B cell (primary cell): ENCODE data around the gene TMEM201. TPM values are rescaled to one million over a fixed set of nuclear protein-coding genes. Genes with fewer than 3 reads are reported as not detected.

Experiments used
- ATAC-seq: fragments of 200-7000 bp; cut with Tn5 transposase; one replicate; pipeline ENCODE4 v1.10.0; 2021; ENCODE audit warnings: low read depth, mild to moderate bottlenecking, moderate number of reproducible peaks, moderate library complexity
- CTCF ChIA-PET: fragments of 350-600 bp; sonication (Branson Sonifier 250); formaldehyde crosslinking; loops from one replicate; lab custom pipeline; 2021; ENCODE audit warnings: antibody characterized with exemption, inconsistent platforms; lab: Charles Lee
- POLR2A ChIA-PET: fragments of 350-600 bp; sonication (Branson Sonifier 250); formaldehyde crosslinking; loops from one replicate; lab custom pipeline; 2021; ENCODE audit warnings: antibody characterized with exemption; lab: Charles Lee
- DNase-seq: peaks from one replicate; pipeline ENCODE4 v3.0.0; 2013
- H2AFZ ChIP-seq: 2 replicates; pipeline ENCODE4 v1.6.1; 2012; ENCODE audit warnings: mild to moderate bottlenecking, low read depth, low read length; ENCODE audit not compliant: insufficient read depth, poor library complexity, severe bottlenecking
- H3K27ac ChIP-seq, 2 donors: 1 replicate in 1 of 2; 2 replicates in 1 of 2; pipeline ENCODE4 v1.5.1; 2012 to 2013; ENCODE audit warnings: low read length in 2 of 2, mild to moderate bottlenecking in 2 of 2, moderate library complexity in 1 of 2
- H3K27me3 ChIP-seq, 4 experiments: fragments of 200-600 bp in 1 of 4; sonication (generic) in 1 of 4; replicated peaks in 1 of 4; 1 replicate in 2 of 4; 2 replicates in 2 of 4; pipeline versions ENCODE4 v1.6.1 to v1.7.0; 2013 to 2016; ENCODE audit warnings: low read length in 3 of 4, mild to moderate bottlenecking in 2 of 4, mixed read lengths in 1 of 4, moderate library complexity in 1 of 4; ENCODE audit not compliant: insufficient read depth in 4 of 4, control insufficient read depth in 3 of 4; ENCODE audit errors: control extremely low read depth in 1 of 4
- H3K36me3 ChIP-seq, 2 experiments: replicated peaks in 1 of 2; 1 replicate in 1 of 2; 2 replicates in 1 of 2; pipeline versions ENCODE4 v1.6.1 to v1.7.1; 2013; ENCODE audit warnings: low read length in 1 of 2; ENCODE audit not compliant: insufficient read depth in 2 of 2, control insufficient read depth in 1 of 2; ENCODE audit errors: control extremely low read depth in 1 of 2, extremely low read depth in 1 of 2
- H3K4me1 ChIP-seq, 2 donors: fragments of 200-600 bp in 1 of 2; sonication (generic) in 1 of 2; 1 replicate in 1 of 2; 2 replicates in 1 of 2; pipeline versions ENCODE4 v1.5.1 to v1.6.1; 2013 to 2017; ENCODE audit warnings: low read length in 2 of 2; ENCODE audit not compliant: control insufficient read depth in 2 of 2, insufficient read depth in 2 of 2
- H3K4me2 ChIP-seq: replicated peaks from 2 replicates; pipeline ENCODE3; 2012; ENCODE audit warnings: mild to moderate bottlenecking, low read depth, low read length; ENCODE audit not compliant: poor library complexity, severe bottlenecking
- H3K4me3 ChIP-seq, 5 experiments: fragments of 200-600 bp in 1 of 5; sonication (generic) in 1 of 5; 1 replicate in 3 of 5; 2 replicates in 2 of 5; pipeline versions ENCODE4 v1.5.1 to v1.7.0; 2011 to 2016; ENCODE audit warnings: low read length in 4 of 5, mild to moderate bottlenecking in 4 of 5, low read depth in 2 of 5, control low read depth in 1 of 5, moderate library complexity in 1 of 5; ENCODE audit not compliant: insufficient read depth in 1 of 5; ENCODE audit errors: control extremely low read depth in 1 of 5, extremely low read depth in 1 of 5
- H3K79me2 ChIP-seq: fragments of 200-600 bp; sonication (generic); one replicate; pipeline ENCODE4 v1.6.0; 2016; ENCODE audit warnings: low read length; ENCODE audit not compliant: control insufficient read depth, insufficient read depth
- H3K9ac ChIP-seq: fragments of 200-600 bp; sonication (generic); 2 replicates; pipeline ENCODE4 v1.6.1; 2017; ENCODE audit warnings: mild to moderate bottlenecking, low read length, moderate library complexity
- H3K9me3 ChIP-seq, 3 donors: one replicate each; pipeline versions ENCODE4 v1.6.1 to v1.7.1; 2013; ENCODE audit warnings: low read length in 2 of 3; ENCODE audit not compliant: control insufficient read depth in 2 of 3, insufficient read depth in 1 of 3; ENCODE audit errors: control extremely low read depth in 1 of 3
- H4K20me1 ChIP-seq: 2 replicates; pipeline ENCODE4 v1.6.0; 2012; ENCODE audit warnings: mild to moderate bottlenecking, low read length; ENCODE audit not compliant: insufficient read depth, control insufficient read depth, poor library complexity, severe bottlenecking
- H3K27ac Mint-ChIP-seq: one replicate; pipeline ENCODE4 v1.8.0; 2021; ENCODE audit warnings: mixed read lengths
- H3K27me3 Mint-ChIP-seq: one replicate; pipeline ENCODE4 v1.8.0; 2021; ENCODE audit warnings: mixed read lengths
- H3K4me1 Mint-ChIP-seq: one replicate; pipeline ENCODE4 v1.8.0; 2021; ENCODE audit warnings: mixed read lengths
- H3K4me3 Mint-ChIP-seq: one replicate; pipeline ENCODE4 v1.8.0; 2021; ENCODE audit warnings: mixed read lengths
- H3K9me3 Mint-ChIP-seq: one replicate; pipeline ENCODE4 v1.8.0; 2022; ENCODE audit warnings: mixed read lengths; ENCODE audit not compliant: insufficient read depth
- CTCF ChIP-seq: fragments of 200-600 bp; IDR thresholded peaks from one replicate; pipeline ENCODE4 v1.8.0; 2022; ENCODE audit warnings: antibody characterized with exemption, mild to moderate bottlenecking
- EZH2 ChIP-seq: IDR thresholded peaks from 2 replicates; pipeline ENCODE4 v1.6.1; 2012; ENCODE audit warnings: borderline replicate concordance, low read depth, mild to moderate bottlenecking, moderate library complexity, low read length; ENCODE audit not compliant: insufficient read depth, poor library complexity, severe bottlenecking
- WGBS: methylation state at CpG from one replicate; pipeline ENCODE4 v1.1.5; 2013; ENCODE audit warnings: missing lambda C conversion rate; ENCODE audit not compliant: insufficient coverage; 5-methylcytosine and 5-hydroxymethylcytosine counted together
- intact Hi-C: fragments of 100-400 bp; cut with micrococcal nuclease; formaldehyde crosslinking; loops from one replicate; pipeline ENCODE4 v1.10.0; 2022
- polyA plus RNA-seq: library from polyadenylated mRNA; depleted of rRNA; stranded (reverse); fragments of >200 nt; gene quantifications from 2 replicates; pipeline ENCODE4 v1.2.3, GENCODE V29; 2012
- total RNA-seq, 2 donors: library from RNA; stranded (reverse); fragments of 120-200 nt in 1 of 2; gene quantifications; 1 replicate in 1 of 2; 2 replicates in 1 of 2; pipeline versions ENCODE4 v1.2.3 to v1.2.4, GENCODE V29; 2013 to 2022

Gene TMEM201
- total and polyA plus RNA-seq, 2 donors (not counting 1 experiment from before 2014, with no cell fraction given): 6.5 to 9.1 TPM

- no peaks in the 10 kb centered on the region for H3K9me3 Mint-ChIP-seq
- intact Hi-C loops: loop anchor here (1.0 kb wide), 1 partner anchor 35 kb away; no protein-coding TSS in a partner anchor
- H3K4me1 ChIP-seq: peaks cover 60 to 80% of the 10 kb centered on the region in 2 donors
- peaks cover 85% of the 10 kb centered on the region for H3K79me2 ChIP-seq
- peak overlapping the region; percentile 94 for H3K4me3 Mint-ChIP-seq
- 3% methylated on average over 25 of the region's 25 CpGs for WGBS
- peak overlapping the region; percentile 83 for H3K9ac ChIP-seq
- peaks cover 78% of the 10 kb centered on the region for H3K4me1 Mint-ChIP-seq
- H3K27ac Mint-ChIP-seq: peak overlapping the region; percentile 99
- no peaks in the 10 kb centered on the region for H3K27me3 ChIP-seq
- CTCF ChIA-PET: interaction anchor here (1.0 to 10.6 kb wide), 13 partner anchors 11 to 66 kb away, joined by 3 to 231 read pairs (median 9); no protein-coding TSS in a partner anchor
- DNase-seq (peak; percentile 79), ATAC-seq (peak; percentile 21)
- peak overlapping the region; percentile 30 for H2AFZ ChIP-seq
- peaks cover 0 to 7% of the 10 kb centered on the region in 2 experiments for H3K36me3 ChIP-seq
- no peaks in the 10 kb centered on the region for H3K27me3 Mint-ChIP-seq
- no peaks in the 10 kb centered on the region for H3K9me3 ChIP-seq
- TF ChIP-seq CTCF (no peak), EZH2 (no peak)
- H3K27ac ChIP-seq: peak overlapping the region; percentile 77 to 82
- peak overlapping the region; percentile 73 to 96 (median 82) for H3K4me3 ChIP-seq
- H3K4me2 ChIP-seq: peak overlapping the region; percentile 90
- POLR2A ChIA-PET: interaction anchor here (1.0 to 8.2 kb wide), 10 partner anchors 9 to 62 kb away, joined by 3 to 251 read pairs (median 9); no protein-coding TSS in a partner anchor
- H4K20me1 ChIP-seq: peaks cover 67% of the 10 kb centered on the region
Observed at GRCh38 chr1:9654051-9654833, 65.5 kb downstream of the TMEM201 start.
